GM23338 (cell line): Measurements from ENCODE around the gene DDX25. TPM values are rescaled to one million over a fixed set of nuclear protein-coding genes. Genes with fewer than 3 reads are reported as not detected.

Experiments
- ATAC-seq: fragments of 200-7000 bp; cut with Tn5 transposase; 3 replicates; pipeline ENCODE4 v1.9.1; 2020
- DNase-seq: peaks from one replicate; pipeline ENCODE4 v3.0.0-alpha.2; 2015; ENCODE audit warnings: low spot score
- H2AFZ ChIP-seq: fragments of 200-600 bp; sonication (generic); 2 replicates; pipeline ENCODE4 v1.8.0; 2016; ENCODE audit warnings: antibody characterized with exemption, mild to moderate bottlenecking, moderate library complexity
- H3F3A ChIP-seq: fragments of 200-600 bp; sonication (generic); replicated peaks from 2 replicates; pipeline ENCODE4 v1.8.0; 2017; ENCODE audit warnings: antibody characterized with exemption, mixed run types, low read depth
- H3K27ac ChIP-seq: fragments of 200-600 bp; sonication (generic); 2 replicates; pipeline ENCODE4 v1.6.1; 2016; ENCODE audit warnings: low read depth
- H3K27me3 ChIP-seq: fragments of 200-600 bp; sonication (generic); 2 replicates; pipeline ENCODE4 v1.8.0; 2016; ENCODE audit warnings: mild to moderate bottlenecking, mixed run types, moderate library complexity; ENCODE audit not compliant: insufficient read depth
- H3K36me3 ChIP-seq: fragments of 200-600 bp; sonication (generic); 2 replicates; pipeline ENCODE4 v1.8.0; 2016; ENCODE audit warnings: mild to moderate bottlenecking; ENCODE audit not compliant: insufficient read depth
- H3K4me1 ChIP-seq: fragments of 200-600 bp; sonication (generic); 2 replicates; pipeline ENCODE4 v1.8.0; 2016; ENCODE audit warnings: mild to moderate bottlenecking, moderate library complexity; ENCODE audit not compliant: insufficient read depth
- H3K4me2 ChIP-seq: fragments of 200-600 bp; sonication (generic); 2 replicates; pipeline ENCODE4 v1.7.1; 2017; ENCODE audit warnings: mixed run types
- H3K4me3 ChIP-seq: fragments of 200-600 bp; sonication (generic); 2 replicates; pipeline ENCODE4 v1.6.1; 2016; ENCODE audit warnings: mixed run types
- H3K79me2 ChIP-seq: fragments of 200-600 bp; sonication (generic); replicated peaks from 2 replicates; pipeline ENCODE4 v1.8.0; 2017; ENCODE audit warnings: mild to moderate bottlenecking; ENCODE audit not compliant: insufficient read depth
- H3K9me2 ChIP-seq: fragments of 200-600 bp; sonication (generic); 2 replicates; pipeline ENCODE4 v1.8.0; 2017; ENCODE audit not compliant: insufficient read depth
- H4K20me1 ChIP-seq: fragments of 200-600 bp; sonication (generic); replicated peaks from 2 replicates; pipeline ENCODE4 v1.8.0; 2017; ENCODE audit warnings: mild to moderate bottlenecking; ENCODE audit not compliant: insufficient read depth
- H3K27ac Mint-ChIP-seq: 2 replicates; pipeline ENCODE4 v1.8.0; 2020; ENCODE audit warnings: inconsistent platforms, mild to moderate bottlenecking, moderate library complexity, mixed read lengths
- H3K27me3 Mint-ChIP-seq: 3 replicates; pipeline ENCODE4 v1.8.0; 2022; ENCODE audit warnings: low read depth, mild to moderate bottlenecking, moderate library complexity, mixed read lengths, inconsistent platforms; ENCODE audit not compliant: insufficient read depth, poor library complexity
- H3K36me3 Mint-ChIP-seq: 3 replicates; pipeline ENCODE4 v1.8.0; 2021; ENCODE audit warnings: low read depth, mild to moderate bottlenecking, inconsistent platforms, moderate library complexity, mixed read lengths
- H3K4me1 Mint-ChIP-seq: 3 replicates; pipeline ENCODE4 v1.8.0; 2020; ENCODE audit warnings: mild to moderate bottlenecking, inconsistent platforms, mixed read lengths
- H3K4me3 Mint-ChIP-seq: 3 replicates; pipeline ENCODE4 v1.8.0; 2021; ENCODE audit warnings: moderate library complexity, mild to moderate bottlenecking, inconsistent platforms, mixed read lengths
- H3K9me3 Mint-ChIP-seq: 3 replicates; pipeline ENCODE4 v1.8.0; 2020; ENCODE audit warnings: moderate library complexity, mild to moderate bottlenecking, inconsistent platforms, mixed read lengths
- CREB1 ChIP-seq: fragments of 250-450 bp; sonication (Bioruptor Pico); IDR thresholded peaks from 2 replicates; pipeline ENCODE4 v1.5.0; 2020; ENCODE audit warnings: low read depth, mild to moderate bottlenecking, moderate library complexity
- EZH2 ChIP-seq: fragments of 200-600 bp; sonication (generic); IDR thresholded peaks from one replicate; pipeline ENCODE4 v1.8.0; 2017; ENCODE audit warnings: antibody characterized with exemption, mild to moderate bottlenecking, low read depth; ENCODE audit not compliant: unreplicated experiment
- EZH2phosphoT487 ChIP-seq: fragments of 200-600 bp; sonication (generic); IDR thresholded peaks from one replicate; pipeline ENCODE4 v1.8.1; 2018; ENCODE audit warnings: antibody characterized with exemption; ENCODE audit not compliant: unreplicated experiment
- NANOG ChIP-seq: IDR thresholded peaks from 2 replicates; pipeline ENCODE4 v1.6.1; 2016; ENCODE audit warnings: antibody characterized with exemption, borderline replicate concordance
- POLR2AphosphoS5 ChIP-seq: IDR thresholded peaks from 2 replicates; pipeline ENCODE4 v1.6.1; 2016; ENCODE audit warnings: antibody characterized with exemption, low read depth
- ZNF114 ChIP-seq: fragments of 250-450 bp; sonication (Bioruptor Pico); IDR thresholded peaks from 2 replicates; pipeline ENCODE4 v1.5.0; 2020; ENCODE audit warnings: mild to moderate bottlenecking, moderate library complexity
- ZNF331 ChIP-seq: fragments of 250-450 bp; sonication (Bioruptor Pico); IDR thresholded peaks from 2 replicates; pipeline ENCODE4 v1.5.0; 2020; ENCODE audit warnings: low read depth, mild to moderate bottlenecking, moderate library complexity
- ZNF462 ChIP-seq: fragments of 250-450 bp; sonication (Bioruptor Pico); IDR thresholded peaks from 2 replicates; pipeline ENCODE4 v1.5.0; 2020; ENCODE audit warnings: mild to moderate bottlenecking, moderate library complexity
- polyA plus RNA-seq: library from polyadenylated mRNA; unstranded; fragments of >200 nt; fragmentation: Nextera tagmentation; extraction: Ambion mirVana; gene quantifications from 2 replicates; pipeline ENCODE4 v1.2.1, GENCODE V29; 2016
- total RNA-seq: library from RNA; depleted of rRNA; stranded (reverse); fragments of >200 nt; shearing (Covaris generic); gene quantifications from 2 replicates; pipeline ENCODE4 v1.2.3, GENCODE V29; 2014; rRNA removed

The DDX25 gene
- total and polyA plus RNA-seq, 2 experiments from 2014 or later, result 20.6 to 23.6 TPM

- no peak overlapping the region for H2AFZ ChIP-seq
- H3F3A ChIP-seq, result no peaks in the 10 kb centered on the region
- H3K79me2 ChIP-seq, result no peaks in the 10 kb centered on the region
- H3K36me3 Mint-ChIP-seq, result 0 out of 3 replicates have a peak, but pooled peaks cover 5% of the 10 kb centered on the region
- TF ChIP-seq NANOG, result no peak
- TF ChIP-seq EZH2phosphoT487, result no peak
- TF ChIP-seq ZNF114, result no peak
- TF ChIP-seq EZH2, result no peak
- TF ChIP-seq POLR2AphosphoS5, result no peak
- TF ChIP-seq ZNF462 (CRISPR knock-in tag), result no peak
- TF ChIP-seq CREB1 (CRISPR knock-in tag), result no peak
- TF ChIP-seq ZNF331 (CRISPR knock-in tag), result no peak
- H3K4me1 ChIP-seq, result 0 out of 2 replicates have a peak, but pooled peaks cover 10% of the 10 kb centered on the region
- no peak overlapping the region; the same call in 1 of the 2 replicates for H3K27ac Mint-ChIP-seq
- peaks cover 25% of the 10 kb centered on the region for H3K4me1 Mint-ChIP-seq
- H3K36me3 ChIP-seq, result no peaks in the 10 kb centered on the region
- H3K4me3 ChIP-seq, result no peak overlapping the region
- H4K20me1 ChIP-seq, result no peaks in the 10 kb centered on the region
- H3K27ac ChIP-seq, result no peak overlapping the region
- DNase-seq, result no peak
- no peak for ATAC-seq
- no peak overlapping the region for H3K4me3 Mint-ChIP-seq
- no peaks in the 10 kb centered on the region for H3K9me2 ChIP-seq
- no peaks in the 10 kb centered on the region for H3K27me3 Mint-ChIP-seq
- no peak overlapping the region for H3K4me2 ChIP-seq
- H3K9me3 Mint-ChIP-seq, result no peaks in the 10 kb centered on the region
- no peaks in the 10 kb centered on the region for H3K27me3 ChIP-seq
These were observed 73.9 kb downstream of the DDX25 start for GRCh38 chr11:125978181-125978716.

Other genes starting within 250 kb of the DDX25 start
- not detected in 2 replicates for gene ACRV1, start 223.7 kb upstream of the DDX25 start, total RNA-seq
- gene ACRV1, start 223.7 kb upstream of the DDX25 start, polyA plus RNA-seq, result 0.65 and 1.1 TPM in 2 replicates
- not detected in 2 replicates for gene PATE1, start 158.2 kb upstream of the DDX25 start, total RNA-seq
- gene PATE1, start 158.2 kb upstream of the DDX25 start, polyA plus RNA-seq, result not detected in 2 replicates
- gene PATE2, start 125.7 kb upstream of the DDX25 start, total RNA-seq, result not detected in 2 replicates
- gene PATE2, start 125.7 kb upstream of the DDX25 start, polyA plus RNA-seq, result 0.14 and 0.16 TPM in 2 replicates
- not detected in 2 replicates for gene PATE3, start 116.4 kb upstream of the DDX25 start, total RNA-seq
- not detected in 2 replicates for gene PATE3, start 116.4 kb upstream of the DDX25 start, polyA plus RNA-seq
- not detected in 2 replicates for gene PATE4, start 71.2 kb upstream of the DDX25 start, total RNA-seq
- not detected in 2 replicates for gene PATE4, start 71.2 kb upstream of the DDX25 start, polyA plus RNA-seq
- gene HYLS1, start 16.8 kb upstream of the DDX25 start, total RNA-seq, result 13.1 and 14.6 TPM in 2 replicates
- gene HYLS1, start 16.8 kb upstream of the DDX25 start, polyA plus RNA-seq, result 20.7 and 25.7 TPM in 2 replicates
- gene PUS3, start 1.3 kb upstream of the DDX25 start, total RNA-seq, result 24.1 and 35.8 TPM in 2 replicates
- 12.0 and 15.8 TPM in 2 replicates for gene PUS3, start 1.3 kb upstream of the DDX25 start, polyA plus RNA-seq
- not detected in 2 replicates for gene VSIG10L2, start 41.5 kb downstream of the DDX25 start, total RNA-seq
- gene VSIG10L2, start 41.5 kb downstream of the DDX25 start, polyA plus RNA-seq, result 0.59 and 0.63 TPM in 2 replicates
- gene CDON, start 158.4 kb downstream of the DDX25 start, total RNA-seq, result 31.2 and 35.5 TPM in 2 replicates
- 3.3 and 4.1 TPM in 2 replicates for gene CDON, start 158.4 kb downstream of the DDX25 start, polyA plus RNA-seq